ENCODE measurements around the gene RAB28.
A peak's percentile ranks its signal among the peaks of the same experiment; 100 is the strongest.

RAB28 gene

GRCh38 chr4:13504374-13504773 lies 20.2 kb upstream of the RAB28 start:
- TF ChIP-seq CTCF (conservative IDR thresholded peaks at IDR 0.05) = no peak
- H3K27ac ChIP-seq = no peak overlapping the region

GRCh38 chr4:13498469-13498868 lies 14.3 kb upstream of the RAB28 start:
- no peak overlapping the region for H3K27ac ChIP-seq
- no peak for TF ChIP-seq CTCF (conservative IDR thresholded peaks at IDR 0.05)

GRCh38 chr4:13496605-13497004 lies 12.5 kb upstream of the RAB28 start:
- H3K27ac ChIP-seq = no peak overlapping the region
- TF ChIP-seq CTCF (conservative IDR thresholded peaks at IDR 0.05) = no peak

- TF ChIP-seq CTCF (conservative IDR thresholded peaks at IDR 0.05) = no peak
- H3K27ac ChIP-seq = no peak overlapping the region
Measured at GRCh38 chr4:13495753-13496152, 11.6 kb upstream of the RAB28 start.

GRCh38 chr4:13493793-13494192 lies 9.7 kb upstream of the RAB28 start:
- no peak for TF ChIP-seq CTCF (conservative IDR thresholded peaks at IDR 0.05)
- no peak overlapping the region for H3K27ac ChIP-seq

GRCh38 chr4:13492747-13493146 lies 8.6 kb upstream of the RAB28 start:
- no peak for TF ChIP-seq CTCF (conservative IDR thresholded peaks at IDR 0.05)
- H3K27ac ChIP-seq = no peak overlapping the region

DNA sequence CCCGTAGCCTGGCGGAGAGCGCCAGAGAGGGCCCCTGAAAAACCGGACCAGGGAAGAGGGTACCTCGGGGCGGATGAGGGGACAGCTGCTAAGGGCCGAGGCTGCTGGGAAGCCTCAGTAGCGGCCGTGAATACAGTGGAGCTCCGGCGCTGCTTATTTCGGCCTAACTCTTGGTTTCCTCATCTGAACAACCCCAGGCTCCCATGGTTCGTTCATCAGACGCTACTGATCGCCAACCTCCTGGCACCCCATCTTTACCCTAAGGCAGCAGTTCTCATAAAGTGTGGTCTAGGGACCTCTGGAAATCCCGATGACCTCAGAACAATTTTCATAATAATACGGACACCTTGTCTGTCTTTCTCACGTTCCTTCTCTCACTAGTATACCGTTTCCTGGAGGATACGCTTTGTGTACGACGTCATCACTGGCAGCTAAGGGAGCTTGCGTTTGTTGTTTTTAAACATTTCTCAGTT lies 645 bp upstream of the RAB28 start:
- H3K27ac ChIP-seq = peak overlapping the region; percentile 95
- TF ChIP-seq CTCF (conservative IDR thresholded peaks at IDR 0.05) = no peak

DNA sequence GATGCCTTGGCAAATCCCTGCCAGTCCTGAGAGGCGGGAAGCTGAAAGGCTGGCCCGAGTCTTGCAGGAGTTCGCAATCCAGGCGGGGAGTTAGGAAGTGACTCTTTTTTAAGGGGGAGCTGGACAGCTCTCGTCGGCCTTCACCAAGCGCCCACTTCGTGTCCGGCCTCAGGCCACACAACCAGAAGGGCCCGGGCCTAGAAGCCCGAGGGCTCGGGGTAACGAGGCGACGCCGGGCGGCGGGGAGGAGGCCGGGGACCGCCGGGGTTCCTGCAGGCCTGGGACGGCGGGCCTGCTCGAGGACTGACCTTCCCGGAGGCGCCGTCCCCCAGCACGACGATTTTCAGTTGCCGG lies 395 bp downstream of the RAB28 start:
- peak overlapping the region; percentile 95 for H3K27ac ChIP-seq
- TF ChIP-seq CTCF (conservative IDR thresholded peaks at IDR 0.05) = no peak

Data from VCaP (cell line).